Spleen (tissue), 11 donors: ENCODE measurements around the gene SLC30A10. TPM values are rescaled to one million over a fixed set of nuclear protein-coding genes. Genes with fewer than 3 reads are reported as not detected.

Experiments used
- DNase-seq: peaks from one replicate; pipeline ENCODE4 v3.0.0-alpha.2; 2020
- H3K27ac ChIP-seq, 8 donors: fragments of 200-600 bp; sonication (generic) in 7 of 8; 1 replicate in 4 of 8; 2 replicates in 4 of 8; pipeline versions ENCODE4 v1.5.0 to v1.8.0; 2016 to 2021; ENCODE audit warnings: inconsistent platforms in 4 of 8, mild to moderate bottlenecking in 4 of 8, moderate library complexity in 1 of 8
- H3K27me3 ChIP-seq, 7 donors: fragments of 200-600 bp; sonication (generic) in 6 of 7; replicated peaks in 1 of 7; 1 replicate in 4 of 7; 2 replicates in 3 of 7; pipeline versions ENCODE4 v1.5.0 to v1.8.0; 2016 to 2021; ENCODE audit warnings: inconsistent platforms in 3 of 7, mild to moderate bottlenecking in 1 of 7
- H3K36me3 ChIP-seq, 6 donors: fragments of 200-600 bp; sonication (generic) in 5 of 6; 1 replicate in 4 of 6; 2 replicates in 2 of 6; pipeline versions ENCODE4 v1.5.0 to v1.8.0; 2016 to 2021; ENCODE audit warnings: inconsistent platforms in 2 of 6
- H3K4me1 ChIP-seq, 6 donors: fragments of 200-600 bp; sonication (generic) in 5 of 6; 1 replicate in 3 of 6; 2 replicates in 3 of 6; pipeline versions ENCODE4 v1.5.0 to v1.8.0; 2016 to 2021; ENCODE audit warnings: inconsistent platforms in 3 of 6
- H3K4me3 ChIP-seq, 8 donors: fragments of 200-600 bp; sonication (generic) in 7 of 8; 1 replicate in 4 of 8; 2 replicates in 4 of 8; pipeline versions ENCODE4 v1.5.0 to v1.8.0; 2016 to 2021; ENCODE audit warnings: inconsistent platforms in 4 of 8, mild to moderate bottlenecking in 4 of 8, moderate library complexity in 2 of 8
- H3K9me3 ChIP-seq, 8 donors: fragments of 200-600 bp; sonication (generic) in 7 of 8; 1 replicate in 4 of 8; 2 replicates in 4 of 8; pipeline versions ENCODE4 v1.5.0 to v1.8.0; 2016 to 2021; ENCODE audit warnings: inconsistent platforms in 4 of 8
- CTCF ChIP-seq, 11 experiments: fragments of 200-600 bp in 7 of 11; fragments of 450-650 bp in 4 of 11; sonication (generic) in 4 of 11; IDR thresholded peaks in 8 of 11; conservative IDR thresholded peaks in 3 of 11; 1 replicate in 7 of 11; 2 replicates in 4 of 11; pipeline versions ENCODE4 v1.4.0 to v1.8.0; 2016 to 2021; ENCODE audit warnings: antibody characterized with exemption in 11 of 11, inconsistent platforms in 4 of 11, mild to moderate bottlenecking in 1 of 11
- POLR2A ChIP-seq, 3 donors: fragments of 450-650 bp; IDR thresholded peaks; one replicate each; pipeline ENCODE4 v1.5.1; 2017; ENCODE audit warnings: antibody characterized with exemption in 3 of 3, mild to moderate bottlenecking in 1 of 3
- POLR2AphosphoS5 ChIP-seq, 3 donors: sonication (generic); formaldehyde crosslinking; IDR thresholded peaks; one replicate each; pipeline ENCODE4 v1.5.1; 2017; ENCODE audit warnings: antibody characterized with exemption in 3 of 3
- WGBS, 5 donors: extraction: QIAGEN DNeasy Blood & Tissue Kit in 3 of 5; methylation state at CpG; one replicate each; pipeline versions ENCODE4 v1.1.5 to v1.1.7; 2013 to 2018; 5-methylcytosine and 5-hydroxymethylcytosine counted together
- intact Hi-C: fragments of 100-400 bp; cut with DNase I; formaldehyde crosslinking; loops from one replicate; pipeline ENCODE4 v1.15.0; 2023; ENCODE audit warnings: low total_unique reads
- polyA plus RNA-seq, 3 donors: library from polyadenylated mRNA; stranded (reverse); fragments of 200-250 nt; gene quantifications; one replicate each; pipeline ENCODE4 v1.2.1, GENCODE V29; 2013
- total RNA-seq, 7 donors: library from RNA; depleted of rRNA in 3 of 7; stranded (reverse); fragments of >200 nt in 3 of 7; fragmentation: NEBNext Ultra II Directional in 4 of 7; extraction: Animal tissue kit (Norgen Biotek cat#: 25700) in 4 of 7; gene quantifications; one replicate each; pipeline versions ENCODE4 v1.1.0 to v1.2.1, GENCODE V29; 2016 to 2021
- donor health status: healthy with polysubstance abuse.
- donor health status: DM: no; HTN: no; CAD: no; lungs with moderate emphysema.
- donor health status: DM: no; HTN: no; CAD: no.
- donor health status: Bipolar disorder and iron deficiency.
- donor health status: healthy.
- donor health status: DM: no; HTN: no; CAD: no.
- donor health status: DM: yes; HTN: yes; CAD: no.

Gene SLC30A10
- total and polyA plus RNA-seq, 10 donors = 0.03 TPM; not detected in 9

GRCh38 chr1:219885680-219886079 is 42.7 kb downstream of the SLC30A10 start:
- Histone ChIP-seq H3K9me3 (no peaks in the 10 kb centered on the region), H3K27me3 (peaks cover 0 to 5% (median 0%) of the 10 kb centered on the region in 7 donors), H3K27ac (no peak overlapping the region), H3K4me1 (no peaks in the 10 kb centered on the region), H3K4me3 (no peak overlapping the region), H3K36me3 (no peaks in the 10 kb centered on the region)
- 74 to 91% (median 82%) methylated on average over 2 of the region's 2 CpGs for WGBS, 5 donors
- intact Hi-C loops = no loop called here
- DNase-seq = no peak
- TF ChIP-seq POLR2A (IDR thresholded peaks at IDR 0.05) (no peak), POLR2AphosphoS5 (IDR thresholded peaks at IDR 0.05) (no peak), CTCF (IDR thresholded peaks at IDR 0.05 in 8 of 11, conservative IDR thresholded peaks at IDR 0.05 in 3 of 11) (no peak)

- intact Hi-C loops = no loop called here
- Histone ChIP-seq H3K27me3 (peaks cover 0 to 5% (median 0%) of the 10 kb centered on the region in 7 donors), H3K9me3 (no peaks in the 10 kb centered on the region), H3K36me3 (no peaks in the 10 kb centered on the region), H3K4me3 (no peak overlapping the region), H3K27ac (no peak overlapping the region), H3K4me1 (no peaks in the 10 kb centered on the region)
- WGBS, 5 donors = 62 to 73% (median 69%) methylated on average over 5 of the region's 5 CpGs
- DNase-seq = no peak
- TF ChIP-seq CTCF (IDR thresholded peaks at IDR 0.05 in 8 of 11, conservative IDR thresholded peaks at IDR 0.05 in 3 of 11) (no peak), POLR2A (IDR thresholded peaks at IDR 0.05) (no peak), POLR2AphosphoS5 (IDR thresholded peaks at IDR 0.05) (no peak)
Observed at GRCh38 chr1:219883400-219884332, 44.7 kb downstream of the SLC30A10 start.

GRCh38 chr1:219882755-219883154 is 45.6 kb downstream of the SLC30A10 start:
- Histone ChIP-seq H3K27ac (no peak overlapping the region), H3K9me3 (no peaks in the 10 kb centered on the region), H3K4me1 (no peaks in the 10 kb centered on the region), H3K36me3 (no peaks in the 10 kb centered on the region), H3K4me3 (no peak overlapping the region), H3K27me3 (peaks cover 0 to 5% (median 0%) of the 10 kb centered on the region in 7 donors)
- intact Hi-C loops = no loop called here
- no peak for DNase-seq
- no peak for TF ChIP-seq POLR2A (IDR thresholded peaks at IDR 0.05)
- TF ChIP-seq POLR2AphosphoS5 (IDR thresholded peaks at IDR 0.05) = no peak
- TF ChIP-seq CTCF (IDR thresholded peaks at IDR 0.05 in 8 of 11, conservative IDR thresholded peaks at IDR 0.05 in 3 of 11) = no peak
- WGBS, 5 donors = 77 to 88% (median 83%) methylated on average over 3 of the region's 3 CpGs

- TF ChIP-seq POLR2A (IDR thresholded peaks at IDR 0.05) (no peak), CTCF (IDR thresholded peaks at IDR 0.05 in 8 of 11, conservative IDR thresholded peaks at IDR 0.05 in 3 of 11) (no peak), POLR2AphosphoS5 (IDR thresholded peaks at IDR 0.05) (no peak)
- no peak for DNase-seq
- 83 to 88% (median 86%) methylated on average over 3 of the region's 3 CpGs for WGBS, 5 donors
Observed at GRCh38 chr1:219882096-219882495, 46.3 kb downstream of the SLC30A10 start.

More at GRCh38 chr1:219882096-219882495, 46.3 kb downstream of the SLC30A10 start:
- no peaks in the 10 kb centered on the region for H3K4me1 ChIP-seq
- intact Hi-C loops = no loop called here
- no peaks in the 10 kb centered on the region for H3K36me3 ChIP-seq
- no peaks in the 10 kb centered on the region for H3K9me3 ChIP-seq
- H3K4me3 ChIP-seq = no peak overlapping the region
- no peak overlapping the region for H3K27ac ChIP-seq
- H3K27me3 ChIP-seq = peaks cover 0 to 10% (median 0%) of the 10 kb centered on the region in 7 donors
